Limb (tissue), 2 donors: ENCODE data around the gene ELOVL5.

Source experiments
- DNase-seq, 2 donors: peaks; one replicate each; pipeline ENCODE4 v3.0.0-alpha.2; 2016; ENCODE audit errors: extremely low spot score in 2 of 2

Gene ELOVL5

DNA sequence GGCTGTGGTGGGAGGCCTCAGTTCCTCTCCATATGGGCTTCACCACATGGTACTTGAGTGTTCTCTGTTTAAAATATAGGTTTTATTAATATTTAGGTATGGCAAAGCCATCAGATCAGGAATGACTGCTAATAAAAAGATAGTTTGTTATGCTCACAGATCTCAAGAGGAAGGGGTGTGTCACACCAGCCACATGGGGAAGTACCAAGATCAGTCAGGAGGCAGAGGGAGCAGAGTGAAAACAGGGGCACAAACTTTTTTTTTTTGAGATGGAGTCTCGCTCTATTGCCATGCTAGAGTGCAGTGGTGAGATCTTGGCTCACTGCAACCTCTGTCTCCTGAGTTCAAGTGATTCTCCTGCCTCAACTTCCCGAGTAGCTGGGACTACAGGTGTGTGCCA, 108.0 kb downstream of the ELOVL5 start:
- no peak for DNase-seq

DNA sequence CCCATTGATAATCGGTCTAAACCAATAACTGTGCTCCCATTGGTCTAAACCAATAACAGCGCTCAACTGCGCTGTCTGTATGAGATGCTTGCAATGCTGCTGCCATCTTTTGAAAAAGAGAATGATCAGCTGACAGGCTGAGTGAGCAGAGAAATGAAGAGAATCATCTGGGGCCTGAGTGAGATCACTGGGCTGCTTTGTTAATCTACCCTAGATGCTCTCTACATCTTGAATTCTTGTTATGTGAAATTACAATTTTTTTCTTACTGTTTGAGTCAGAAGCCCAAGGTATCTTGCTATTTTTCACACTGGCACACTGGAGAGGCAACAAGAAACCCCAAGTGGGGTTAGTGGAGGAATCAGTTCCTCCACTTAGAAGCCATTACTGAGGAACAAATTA, 108.6 kb downstream of the ELOVL5 start:
- DNase-seq: no peak

DNA sequence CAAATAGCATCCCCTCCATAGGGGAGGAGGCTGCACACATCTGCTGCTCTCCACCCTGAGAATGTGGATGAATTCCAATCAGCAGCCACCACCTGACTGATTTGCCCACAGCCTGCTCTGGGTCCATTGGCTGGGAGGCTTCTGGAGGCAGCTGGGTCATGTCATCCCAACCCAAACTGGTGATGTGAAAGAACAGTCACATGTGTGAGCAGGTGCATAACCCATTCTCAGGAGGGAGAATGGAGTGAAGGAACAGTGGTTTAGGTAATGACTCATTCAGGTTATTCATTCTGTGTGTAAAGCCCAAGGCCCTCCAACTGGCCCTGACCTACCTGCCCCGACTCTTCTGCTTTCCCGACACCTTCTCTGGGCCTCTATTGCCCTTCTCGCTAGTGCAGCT, 109.2 kb downstream of the ELOVL5 start:
- DNase-seq: no peak

DNA sequence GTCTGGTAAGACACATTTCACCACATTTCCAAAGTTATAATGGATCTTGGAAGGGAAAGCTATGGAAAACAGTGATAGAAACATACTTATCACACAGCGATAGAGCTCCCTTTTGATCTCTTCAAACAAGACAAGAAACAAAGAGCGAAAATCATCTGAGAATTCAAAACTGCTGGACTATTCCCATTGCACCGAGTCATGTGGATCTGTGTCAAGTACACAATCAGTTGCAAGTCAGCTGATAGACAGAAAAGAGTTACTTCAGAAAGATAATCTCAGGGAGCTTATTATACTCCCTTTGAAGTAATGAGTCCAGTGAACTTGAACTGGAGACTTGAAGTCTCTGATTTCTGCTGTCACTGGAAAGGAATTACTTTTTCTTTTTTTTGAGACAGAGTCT, 110.4 kb downstream of the ELOVL5 start:
- DNase-seq: no peak

DNA sequence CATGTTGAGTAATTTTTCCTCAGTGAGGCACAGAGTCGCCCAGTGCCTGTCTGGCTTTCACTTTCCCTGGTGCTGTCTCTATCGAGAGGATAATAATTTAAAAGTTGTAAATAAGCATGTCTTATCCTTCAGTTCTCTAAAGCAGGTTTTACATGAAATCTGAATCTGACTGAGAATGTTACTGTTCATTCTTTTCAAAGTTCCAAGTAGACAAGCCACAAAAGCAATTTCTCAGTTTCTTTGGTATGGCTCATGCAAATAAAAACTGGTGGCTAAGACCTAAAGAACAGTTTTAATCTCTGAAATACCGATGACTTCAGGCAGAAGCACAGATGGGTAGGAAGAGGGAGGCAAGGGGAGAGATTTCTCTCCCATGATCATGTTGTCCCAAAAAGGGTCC, 112.5 kb downstream of the ELOVL5 start:
- no peak for DNase-seq

DNA sequence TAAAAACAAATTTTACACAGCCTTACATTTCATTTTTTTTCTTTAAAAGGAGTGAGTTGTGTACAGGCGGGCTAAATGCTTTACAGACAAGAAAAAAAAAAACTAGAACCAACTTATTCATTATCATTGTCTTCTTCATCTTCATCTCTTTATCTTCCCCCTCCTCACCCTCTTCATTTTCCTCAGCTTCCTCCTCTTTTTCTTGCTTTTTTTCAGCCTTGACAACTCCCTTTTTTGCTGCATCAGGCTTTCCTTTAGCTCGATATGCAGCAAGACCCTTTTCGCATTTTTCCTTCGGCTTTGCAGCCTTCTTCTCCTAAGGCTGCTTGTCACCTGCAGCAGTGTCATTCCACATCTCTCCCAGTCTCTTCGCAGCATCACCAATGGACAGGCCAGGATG, 113.2 kb downstream of the ELOVL5 start:
- DNase-seq: no peak

DNA sequence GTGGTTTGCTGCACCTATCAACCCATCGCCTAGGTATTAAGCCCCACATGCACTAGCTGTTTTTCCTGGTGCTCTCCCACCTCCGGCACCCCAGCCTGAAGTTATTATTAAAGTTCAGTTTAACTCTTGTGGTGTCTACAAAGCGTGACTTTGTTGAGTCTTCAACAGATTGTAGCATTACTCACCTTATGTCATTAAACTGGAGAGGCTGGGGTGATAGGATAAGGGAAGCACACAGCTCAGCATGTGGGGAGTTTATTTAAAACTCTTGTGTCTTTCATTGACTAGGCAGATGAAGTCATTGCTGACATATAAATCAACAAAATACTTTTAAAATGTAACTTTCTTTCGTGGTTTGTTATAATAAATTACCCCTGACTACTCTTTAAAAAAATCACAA, 115.4 kb downstream of the ELOVL5 start:
- DNase-seq: no peak

DNA sequence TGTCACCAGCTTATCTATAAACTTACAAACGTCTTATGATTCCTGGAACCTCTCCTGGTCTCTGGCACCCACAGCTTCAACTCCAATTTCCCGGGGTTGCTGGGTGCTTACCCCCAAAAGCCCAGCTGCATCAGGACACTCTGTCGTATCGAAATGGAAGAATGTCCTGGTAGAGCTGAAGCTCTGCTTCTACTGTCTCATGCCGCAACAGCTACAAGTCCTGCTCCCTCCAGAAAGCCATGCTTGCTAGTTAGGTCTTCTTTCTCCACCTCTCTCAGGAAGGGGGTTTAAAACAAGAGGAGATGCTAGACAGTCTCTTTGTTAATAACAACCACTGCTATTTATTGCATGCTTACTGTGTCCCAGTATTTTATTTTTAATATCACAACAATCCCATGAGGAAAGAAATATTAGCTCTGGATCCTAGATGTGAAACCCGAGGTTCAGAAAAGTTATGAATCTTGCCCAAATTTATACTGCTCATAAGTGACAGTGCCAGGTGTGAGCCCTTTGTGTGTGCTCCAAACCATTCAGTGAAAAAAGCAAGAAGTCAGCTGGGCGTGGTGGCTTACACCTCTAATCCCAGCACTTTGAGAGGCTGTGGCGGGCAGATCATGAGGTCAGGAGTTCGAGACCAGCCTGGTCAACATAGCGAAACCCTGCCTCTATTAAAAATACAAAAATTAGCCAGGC, 117.8 kb downstream of the ELOVL5 start:
- no peak for DNase-seq

DNA sequence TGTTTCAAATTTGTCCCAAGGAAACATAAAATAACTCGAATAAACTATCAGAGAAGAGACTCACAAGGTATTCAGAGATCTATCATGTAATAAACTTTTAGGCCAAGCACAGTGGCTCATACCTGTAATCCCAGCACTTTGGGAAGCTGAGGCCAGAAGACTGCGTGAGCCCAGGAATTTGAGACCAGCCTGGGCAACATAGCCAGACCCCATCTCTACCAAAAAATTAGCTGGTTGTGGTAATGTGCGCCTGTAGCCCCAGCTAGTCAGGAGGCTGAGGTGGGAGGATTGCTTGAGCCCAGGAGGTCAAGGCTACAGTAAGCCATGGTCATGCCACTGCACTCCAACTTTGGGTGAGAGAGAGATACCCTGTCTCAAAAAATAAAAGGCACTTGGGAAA, 120.9 kb downstream of the ELOVL5 start:
- no peak for DNase-seq

DNA sequence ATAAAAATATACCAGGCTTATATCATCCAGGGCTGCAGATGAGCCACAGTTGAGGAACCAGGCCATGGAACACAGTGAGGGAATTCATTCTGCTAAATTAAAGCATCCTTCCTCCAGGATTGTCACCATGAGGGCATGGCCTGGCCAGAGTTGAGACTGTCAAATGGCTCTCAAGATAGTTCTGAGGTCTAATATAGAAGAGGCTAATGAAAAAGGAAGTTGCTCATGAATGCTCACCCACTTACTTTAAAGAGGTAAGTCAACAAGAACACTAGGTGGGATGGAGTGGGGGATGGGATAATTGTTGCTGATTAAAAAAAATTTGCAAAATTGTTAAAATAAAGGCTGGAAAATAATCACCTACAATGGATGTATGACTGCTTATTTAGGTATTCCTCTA, 128.1 kb downstream of the ELOVL5 start:
- no peak for DNase-seq
